Ishikawa (cell line): ENCODE data around the gene LETM1.

ENCODE experiments used
- MAX ChIP-seq: IDR thresholded peaks from 2 replicates; pipeline ENCODE4 v1.6.1; 2012
- RAD21 ChIP-seq: IDR thresholded peaks from 2 replicates; pipeline ENCODE4 v1.6.1; 2012; ENCODE audit warnings: low read depth

GRCh38 chr4:1903035-1903434 is 47.1 kb upstream of the LETM1 start:
- TF ChIP-seq RAD21 (no peak), MAX (no peak)
